ENCODE measurements around the gene SMCHD1. TPM values are rescaled to one million over a fixed set of nuclear protein-coding genes. Genes with fewer than 3 reads are reported as not detected.
A peak's percentile ranks its signal among the peaks of the same experiment; 100 is the strongest.
"Not testable (repeated sequence)": the region's sequence is repeated elsewhere in the genome, so short reads cannot be mapped to it uniquely, and the experiment has no call there.

The SMCHD1 gene
- total RNA-seq, 8 experiments from 2014 or later = 44.4 to 238 (median 61.6) TPM

DNA sequence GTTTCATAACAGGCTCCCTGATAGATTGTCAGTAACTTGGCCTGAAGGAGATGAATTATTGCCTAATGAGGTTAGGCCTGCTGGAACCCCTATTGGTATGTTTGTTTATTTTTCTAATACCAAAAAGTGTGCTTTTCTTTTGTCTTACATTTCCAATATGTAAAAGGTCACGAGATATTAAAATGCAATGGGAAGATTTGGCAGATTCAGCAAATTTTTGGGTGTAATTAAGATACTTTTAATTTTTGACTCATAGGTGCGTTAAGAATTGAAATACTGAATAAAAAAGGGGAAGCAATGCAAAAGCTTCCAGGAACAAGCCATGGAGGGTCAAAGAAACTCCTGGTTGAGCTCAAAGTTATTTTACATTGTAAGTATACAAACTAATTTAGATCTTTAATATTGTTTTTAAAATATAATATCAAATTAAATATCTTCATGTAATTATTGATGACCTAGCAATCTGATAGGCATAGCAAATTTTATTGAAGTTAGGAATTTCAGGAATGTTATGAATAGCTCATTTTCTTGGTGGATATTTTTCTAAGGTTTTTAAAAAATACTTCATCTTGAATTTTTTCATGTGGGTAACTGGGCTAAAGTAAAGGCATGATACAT lies 52.1 kb downstream of the SMCHD1 start:
- 38 to 100% (median 96%) methylated on average over 1 to 2 of the region's 2 CpGs for WGBS, 10 experiments
- in situ Hi-C loops (cut with MboI; ENCODE audit: low pct_unique_long_range_greater_than_20kb in 2 of 9, low sequenced_read_pairs in 9 of 9, unreplicated experiment in 9 of 9) = no loop called here
- Histone ChIP-seq H3K27ac (no peak overlapping the region), H3K4me1 (replicated peaks in 1 of 2) (no peaks in the 10 kb centered on the region), H3K4me3 (no peak overlapping the region)
- ATAC-seq (replicated peaks in 6 of 8) = no peak

DNA sequence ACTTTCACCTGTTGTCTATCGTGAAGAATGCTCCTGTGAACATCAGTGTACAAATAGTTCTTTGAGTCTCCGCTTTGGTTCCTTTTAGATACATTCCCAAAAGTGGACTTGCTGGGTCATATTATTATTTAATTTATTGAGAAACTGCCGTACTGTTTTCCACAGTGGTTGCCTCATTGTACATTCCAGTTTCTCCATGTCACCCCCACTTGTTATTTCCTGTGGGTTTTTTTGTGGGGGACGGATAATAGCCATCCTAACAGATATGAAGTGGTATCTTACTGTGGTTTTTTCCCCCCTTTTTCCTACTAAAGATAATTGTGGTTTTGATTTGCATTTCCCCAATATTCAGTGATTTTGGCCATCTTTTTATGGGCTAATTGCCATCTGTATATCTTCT lies 53.8 kb downstream of the SMCHD1 start:
- H3K4me1 ChIP-seq (replicated peaks in 1 of 2) = no peaks in the 10 kb centered on the region
- ATAC-seq (replicated peaks in 6 of 8) = no peak
- in situ Hi-C loops (cut with MboI; ENCODE audit: low pct_unique_long_range_greater_than_20kb in 2 of 9, low sequenced_read_pairs in 9 of 9, unreplicated experiment in 9 of 9) = no loop called here
- WGBS, 10 experiments = 47 to 95% (median 67%) methylated on average over 2 to 4 of the region's 4 CpGs; no CpG with 5 or more reads in 3 of the 10 experiments
- H3K4me3 ChIP-seq = no peak overlapping the region
- H3K27ac ChIP-seq = no peak overlapping the region

DNA sequence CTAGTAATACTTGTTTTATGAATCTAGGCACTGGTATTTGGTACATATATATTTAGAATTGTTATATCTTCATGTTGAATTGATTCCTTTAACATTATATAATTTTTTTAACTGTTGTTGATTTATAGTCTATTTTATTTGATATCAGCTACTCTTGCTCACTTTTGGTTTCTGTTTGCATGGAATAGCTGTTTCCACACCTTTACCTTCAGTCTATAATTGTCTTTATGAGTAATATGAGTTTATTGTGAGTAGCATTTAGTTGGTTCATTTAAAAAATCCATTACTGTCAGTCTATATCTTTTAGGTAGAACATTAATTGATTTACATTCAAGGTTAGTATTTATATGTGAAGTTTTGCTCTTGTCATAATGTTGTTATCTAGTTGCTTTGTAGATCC lies 58.6 kb downstream of the SMCHD1 start:
- in situ Hi-C loops (cut with MboI; ENCODE audit: low pct_unique_long_range_greater_than_20kb in 2 of 9, low sequenced_read_pairs in 9 of 9, unreplicated experiment in 9 of 9) = no loop called here
- ATAC-seq (replicated peaks in 6 of 8) = no peak
- H3K4me1 ChIP-seq (replicated peaks in 1 of 2) = no peaks in the 10 kb centered on the region
- no peak overlapping the region for H3K27ac ChIP-seq
- H3K4me3 ChIP-seq = no peak overlapping the region

DNA sequence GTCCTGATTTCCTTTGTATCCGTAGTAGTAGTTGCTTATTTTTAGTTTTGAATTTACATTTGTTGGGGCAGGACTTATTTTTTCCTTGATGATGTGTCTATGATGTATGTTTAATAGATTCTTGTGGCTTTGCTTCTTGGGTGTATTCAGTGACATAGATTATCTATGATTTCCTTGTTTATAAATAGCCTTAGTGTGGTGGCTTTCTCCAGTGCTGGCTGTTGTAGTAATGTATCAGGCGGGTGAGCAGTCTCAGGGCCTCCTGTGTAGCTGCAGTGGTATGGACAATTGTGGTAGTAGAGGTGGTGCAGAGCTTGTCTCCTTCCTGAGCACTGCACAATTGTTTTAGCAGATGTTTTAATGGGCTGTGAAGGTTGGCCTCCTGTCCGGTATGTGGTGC lies 60.5 kb downstream of the SMCHD1 start:
- Histone ChIP-seq H3K27ac (no peak overlapping the region), H3K4me1 (replicated peaks in 1 of 2) (no peaks in the 10 kb centered on the region), H3K4me3 (no peak overlapping the region)
- 89 to 100% (median 100%) methylated on average over 1 to 2 of the region's 3 CpGs for WGBS, 10 experiments
- peak in 1 of 8 experiments; percentile 6 for ATAC-seq (replicated peaks in 6 of 8)
- in situ Hi-C loops (cut with MboI; ENCODE audit: low pct_unique_long_range_greater_than_20kb in 2 of 9, low sequenced_read_pairs in 9 of 9, unreplicated experiment in 9 of 9) = no loop called here

DNA sequence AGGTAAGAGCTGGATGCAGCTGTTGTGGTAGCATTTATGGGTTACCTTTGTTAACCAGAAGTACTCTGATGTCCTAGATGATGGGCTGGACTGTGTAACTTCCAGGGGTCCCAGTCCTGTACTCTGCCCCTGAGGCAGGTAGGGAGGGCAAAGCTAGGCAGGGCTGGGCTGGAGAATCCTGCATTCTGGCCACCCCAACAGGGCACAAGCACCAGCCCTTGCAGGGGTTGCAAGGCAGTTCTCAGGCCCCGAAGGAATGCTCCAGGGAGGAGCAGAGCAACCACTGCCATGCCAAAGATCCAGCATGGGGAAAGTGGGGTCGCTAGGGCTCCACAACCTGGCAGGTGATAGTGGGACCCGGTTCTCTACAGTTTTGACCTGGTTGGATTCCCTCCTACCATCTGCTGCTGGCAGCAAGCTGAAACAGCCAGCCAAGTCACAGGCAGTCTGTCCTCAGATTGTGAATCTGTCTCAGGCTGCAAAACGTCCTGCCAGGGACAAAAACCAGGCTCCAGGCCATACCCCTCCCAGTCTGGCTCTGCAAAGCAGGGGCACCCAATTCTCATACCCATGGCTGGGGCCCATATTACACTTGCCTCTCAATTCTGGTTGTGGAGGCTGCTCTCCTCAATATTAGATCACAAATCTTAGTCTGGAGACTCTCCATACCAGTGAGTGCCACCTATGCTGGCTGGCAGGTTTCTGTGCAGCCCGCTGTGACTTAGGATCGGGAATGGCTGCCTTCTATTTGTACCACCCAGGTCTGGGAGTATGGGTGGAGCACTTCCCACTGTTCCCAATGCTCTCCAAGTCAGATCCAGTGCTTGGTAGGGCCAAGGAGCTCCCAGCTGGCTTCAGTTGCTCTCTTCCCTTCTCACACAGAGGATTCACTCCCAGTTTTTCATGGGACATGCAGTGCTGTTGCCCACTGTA lies 61.1 kb downstream of the SMCHD1 start:
- Histone ChIP-seq H3K27ac (no peak overlapping the region), H3K4me1 (replicated peaks in 1 of 2) (no peaks in the 10 kb centered on the region), H3K4me3 (no peak overlapping the region)
- WGBS, 10 experiments = 13 to 100% (median 100%) methylated on average over 1 to 3 of the region's 6 CpGs; no CpG with 5 or more reads in 3 of the 10 experiments
- ATAC-seq (replicated peaks in 6 of 8) = peak in 2 of 8 experiments; percentile 14 to 18
- in situ Hi-C loops (cut with MboI; ENCODE audit: low pct_unique_long_range_greater_than_20kb in 2 of 9, low sequenced_read_pairs in 9 of 9, unreplicated experiment in 9 of 9) = no loop called here

DNA sequence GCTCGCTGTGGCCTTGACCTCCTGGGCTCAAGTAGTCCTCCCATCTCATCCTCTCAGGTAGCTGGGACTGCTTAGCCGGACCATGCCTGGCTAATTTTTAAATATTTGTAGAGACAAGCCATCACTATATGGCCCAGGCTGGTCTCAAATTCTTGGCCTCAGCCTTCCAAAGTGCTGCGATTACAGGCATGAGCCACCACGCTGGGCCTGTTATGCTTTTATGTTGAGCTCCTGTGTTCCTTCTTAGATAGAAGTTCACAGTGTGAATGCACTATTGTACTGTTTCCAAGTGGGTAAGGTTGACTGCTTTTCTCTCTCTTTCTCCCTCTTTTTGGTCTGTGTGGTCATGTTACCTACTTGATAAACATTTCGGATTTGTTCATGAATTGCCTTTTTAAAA lies 61.9 kb downstream of the SMCHD1 start:
- in situ Hi-C loops (cut with MboI; ENCODE audit: low pct_unique_long_range_greater_than_20kb in 2 of 9, low sequenced_read_pairs in 9 of 9, unreplicated experiment in 9 of 9) = no loop called here
- Histone ChIP-seq H3K4me3 (no peak overlapping the region), H3K4me1 (replicated peaks in 1 of 2) (no peaks in the 10 kb centered on the region), H3K27ac (no peak overlapping the region)
- WGBS, 10 experiments = 86 to 100% (median 96%) methylated on average over 1 to 5 of the region's 5 CpGs
- ATAC-seq (replicated peaks in 6 of 8) = no peak

DNA sequence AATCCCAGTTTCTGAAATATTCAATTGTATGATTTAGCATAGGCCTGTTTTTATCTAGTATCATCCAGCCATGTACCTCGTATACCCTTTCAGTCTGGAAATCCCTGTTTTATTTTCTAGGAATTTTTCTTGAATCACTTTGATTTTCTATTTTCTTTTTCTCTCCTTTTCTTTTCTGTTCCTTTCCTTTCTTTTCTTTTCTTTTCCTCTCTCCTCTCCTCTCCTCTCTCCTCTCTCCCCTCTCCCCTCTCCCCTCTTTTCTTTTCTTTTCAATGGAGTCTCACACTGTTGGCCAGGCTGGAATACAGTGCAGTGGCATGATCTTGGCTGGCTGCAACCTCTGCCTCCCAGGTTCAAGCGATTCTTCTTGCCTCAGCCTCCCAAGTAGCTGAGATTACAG lies 63.5 kb downstream of the SMCHD1 start:
- Histone ChIP-seq H3K4me3 (no peak overlapping the region), H3K27ac (no peak overlapping the region), H3K4me1 (replicated peaks in 1 of 2) (no peaks in the 10 kb centered on the region)
- no peak for ATAC-seq (replicated peaks in 6 of 8)
- WGBS, 10 experiments = 86 to 100% (median 98%) methylated on average over 1 to 2 of the region's 2 CpGs
- in situ Hi-C loops (cut with MboI; ENCODE audit: low pct_unique_long_range_greater_than_20kb in 2 of 9, low sequenced_read_pairs in 9 of 9, unreplicated experiment in 9 of 9) = no loop called here

DNA sequence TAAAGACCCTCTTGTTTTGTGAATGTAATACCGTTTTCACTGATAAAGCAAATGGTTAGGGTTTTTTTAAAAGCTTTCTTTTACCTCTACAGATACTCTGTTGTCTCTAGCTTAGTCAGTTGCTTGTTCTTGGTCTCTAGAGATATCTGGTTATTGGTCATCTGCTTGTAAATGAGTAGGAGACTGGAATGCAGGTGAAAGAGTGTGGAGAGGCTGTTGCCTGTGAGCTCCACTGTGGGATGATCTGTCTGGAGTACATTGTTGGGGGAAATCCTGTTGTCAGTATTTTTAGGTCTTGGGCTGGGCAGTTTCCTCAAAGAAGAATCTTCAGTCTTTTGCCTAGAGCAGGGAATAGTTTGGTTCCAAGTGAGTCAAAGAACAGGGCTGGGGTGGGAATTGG lies 67.7 kb downstream of the SMCHD1 start:
- WGBS, 10 experiments = 78 to 100% (median 100%) methylated on average over 1 of the region's 1 CpG; no CpG with 5 or more reads in 1 of the 10 experiments
- Histone ChIP-seq H3K27ac (no peak overlapping the region), H3K4me1 (replicated peaks in 1 of 2) (no peaks in the 10 kb centered on the region), H3K4me3 (no peak overlapping the region)
- ATAC-seq (replicated peaks in 6 of 8) = no peak
- in situ Hi-C loops (cut with MboI; ENCODE audit: low pct_unique_long_range_greater_than_20kb in 2 of 9, low sequenced_read_pairs in 9 of 9, unreplicated experiment in 9 of 9) = no loop called here

DNA sequence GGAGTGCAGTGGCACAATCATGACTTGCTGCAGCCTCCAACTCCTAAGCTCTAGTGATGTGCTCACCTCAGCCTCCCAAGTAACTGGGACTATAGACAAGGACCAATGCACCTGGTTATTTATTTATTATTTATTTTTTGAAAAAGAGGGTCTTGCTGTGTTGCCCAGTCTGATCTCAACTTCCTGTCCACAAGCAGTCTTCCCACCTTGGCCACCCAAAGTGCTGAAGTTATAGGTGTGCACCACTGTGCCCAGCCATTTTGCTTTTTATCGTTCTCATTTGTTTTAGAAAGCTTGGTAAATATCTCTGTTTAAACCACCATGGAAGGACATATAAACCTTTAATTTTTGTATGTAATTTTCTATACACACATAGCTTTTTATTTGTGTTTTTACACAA lies 74.2 kb downstream of the SMCHD1 start:
- Histone ChIP-seq H3K27ac (no peak overlapping the region), H3K4me3 (no peak overlapping the region), H3K4me1 (replicated peaks in 1 of 2) (no peaks in the 10 kb centered on the region)
- in situ Hi-C loops (cut with MboI; ENCODE audit: low pct_unique_long_range_greater_than_20kb in 2 of 9, low sequenced_read_pairs in 9 of 9, unreplicated experiment in 9 of 9) = no loop called here
- 80 to 100% (median 100%) methylated on average over 1 of the region's 1 CpG; no CpG with 5 or more reads in 4 of the 10 experiments for WGBS, 10 experiments
- ATAC-seq (replicated peaks in 6 of 8) = no peak

DNA sequence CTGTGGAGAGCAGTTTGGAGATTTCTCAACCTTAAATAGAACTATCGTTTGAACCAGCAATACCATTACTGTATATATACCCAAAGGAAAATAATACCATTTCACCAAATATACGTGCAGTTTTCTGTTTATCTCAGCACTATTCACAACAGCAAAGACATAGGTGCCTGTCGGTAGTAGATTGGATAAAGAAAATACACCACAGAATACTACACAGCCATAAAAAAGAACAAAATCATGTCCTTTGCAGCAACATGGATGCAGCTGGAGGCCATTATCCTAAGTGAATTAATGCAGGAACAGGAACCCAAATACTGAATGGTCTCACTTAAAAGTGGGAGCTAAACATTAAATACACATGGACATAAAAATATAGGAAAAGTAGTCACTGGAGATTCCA lies 81.3 kb downstream of the SMCHD1 start:
- H3K4me3 ChIP-seq = no peak overlapping the region
- no peak for ATAC-seq (replicated peaks in 6 of 8)
- WGBS, 10 experiments = 61 to 100% (median 100%) methylated on average over 1 to 3 of the region's 3 CpGs; no CpG with 5 or more reads in 2 of the 10 experiments
- no peaks in the 10 kb centered on the region for H3K4me1 ChIP-seq (replicated peaks in 1 of 2)
- H3K27ac ChIP-seq = no peak overlapping the region
- in situ Hi-C loops (cut with MboI; ENCODE audit: low pct_unique_long_range_greater_than_20kb in 2 of 9, low sequenced_read_pairs in 9 of 9, unreplicated experiment in 9 of 9) = no loop called here

DNA sequence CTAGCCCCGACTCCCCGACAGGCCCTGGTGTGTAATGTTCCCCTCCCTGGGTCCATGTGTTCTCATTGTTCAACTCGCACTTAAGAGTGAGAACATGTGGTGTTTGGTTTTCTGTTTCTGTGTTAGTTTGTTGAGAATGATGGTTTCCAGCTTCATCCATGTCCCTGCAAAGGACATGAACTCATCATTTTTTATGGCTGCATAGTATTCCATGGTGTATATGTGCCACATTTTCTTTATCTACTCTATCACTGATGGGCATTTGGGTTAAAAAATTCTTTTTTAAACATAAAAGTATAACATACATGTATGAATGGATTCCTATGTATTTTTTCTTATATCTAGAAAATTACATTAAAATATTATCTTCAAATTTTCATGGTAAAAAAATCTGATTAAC lies 84.6 kb downstream of the SMCHD1 start:
- H3K4me1 ChIP-seq (replicated peaks in 1 of 2); H3K27ac ChIP-seq; H3K4me3 ChIP-seq; ATAC-seq (replicated peaks in 6 of 8); in situ Hi-C loops (cut with MboI; ENCODE audit: low pct_unique_long_range_greater_than_20kb in 2 of 9, low sequenced_read_pairs in 9 of 9, unreplicated experiment in 9 of 9): not testable (repeated sequence)
- WGBS, 10 experiments = 100% methylated on average over 1 of the region's 3 CpGs; no CpG with 5 or more reads in 8 of the 10 experiments

DNA sequence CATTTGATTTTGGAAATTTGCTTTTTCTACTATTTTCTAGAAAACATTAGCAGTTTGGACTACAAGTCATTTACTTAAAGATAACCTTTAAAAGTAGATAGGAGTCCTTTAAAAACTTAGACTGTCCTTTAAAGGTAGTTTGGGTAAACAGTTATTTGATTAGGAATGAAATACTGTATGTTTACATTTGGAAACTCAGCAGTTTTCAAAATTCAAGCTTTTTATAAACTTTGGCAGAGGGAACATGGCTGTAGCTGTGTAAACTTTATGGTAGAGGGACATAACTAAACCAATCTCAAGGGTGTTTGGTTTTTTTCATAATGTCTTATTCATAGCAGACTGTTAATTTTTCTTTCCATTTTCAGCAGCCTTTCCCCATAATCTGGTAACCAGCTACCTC lies 90.7 kb downstream of the SMCHD1 start:
- Histone ChIP-seq H3K4me3 (no peak overlapping the region), H3K4me1 (replicated peaks in 1 of 2) (no peaks in the 10 kb centered on the region), H3K27ac (no peak overlapping the region)
- in situ Hi-C loops (cut with MboI; ENCODE audit: low pct_unique_long_range_greater_than_20kb in 2 of 9, low sequenced_read_pairs in 9 of 9, unreplicated experiment in 9 of 9) = no loop called here
- ATAC-seq (replicated peaks in 6 of 8) = no peak

DNA sequence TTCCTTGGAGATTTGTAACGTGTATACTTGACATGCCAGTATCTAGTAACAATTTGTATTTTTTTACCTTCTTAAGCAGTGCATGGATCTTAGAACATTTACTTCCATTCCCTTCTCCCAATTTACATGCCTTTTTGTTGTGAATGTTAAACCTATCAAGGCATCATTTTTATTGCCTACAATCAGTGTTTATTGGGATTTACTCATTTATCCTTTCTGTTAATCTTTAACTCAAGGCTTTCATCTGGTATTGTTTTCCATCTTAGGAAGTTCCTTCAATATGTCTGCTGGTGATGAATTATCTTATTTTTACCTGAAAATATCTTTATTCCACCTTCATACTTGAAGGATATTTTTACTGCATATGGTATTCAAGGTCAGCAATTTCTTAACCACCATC lies 102.8 kb downstream of the SMCHD1 start:
- 20 to 100% (median 84%) methylated on average over 1 of the region's 1 CpG; no CpG with 5 or more reads in 2 of the 10 experiments for whole genome bisulfite sequencing, 10 experiments
- H3K4me3 ChIP-seq = no peak overlapping the region
- ATAC-seq (replicated peaks in 6 of 8) = no peak
- in situ Hi-C loops (cut with MboI; ENCODE audit: low pct_unique_long_range_greater_than_20kb in 2 of 9, low sequenced_read_pairs in 9 of 9, unreplicated experiment in 9 of 9) = no loop called here
- H3K27ac ChIP-seq = no peak overlapping the region
- no peaks in the 10 kb centered on the region for H3K4me1 ChIP-seq (replicated peaks in 1 of 2)

DNA sequence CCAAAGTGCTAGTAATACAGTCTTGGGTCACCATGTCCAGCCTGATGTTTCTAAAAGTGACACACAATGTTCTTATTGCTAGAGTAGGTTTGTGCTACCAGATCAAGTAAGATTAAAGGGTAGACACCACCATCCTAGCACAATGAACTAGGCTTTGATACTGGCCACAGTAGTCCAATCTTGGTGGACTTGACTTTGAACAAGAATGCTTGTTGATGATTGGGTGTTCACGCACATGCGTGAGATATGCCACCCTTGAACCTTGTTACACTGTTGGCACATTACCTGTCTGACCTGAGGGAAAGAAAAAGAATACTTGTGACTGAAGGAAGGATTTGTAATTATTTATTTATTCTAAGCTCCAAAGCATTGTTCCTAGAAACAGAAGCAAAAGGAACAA lies 119.1 kb downstream of the SMCHD1 start:
- no peak overlapping the region for H3K4me3 ChIP-seq
- ATAC-seq (replicated peaks in 6 of 8) = no peak
- no peak overlapping the region for H3K27ac ChIP-seq
- 100% methylated on average over 2 of the region's 2 CpGs; no CpG with 5 or more reads in 4 of the 10 experiments for WGBS, 10 experiments
- in situ Hi-C loops (cut with MboI; ENCODE audit: low pct_unique_long_range_greater_than_20kb in 2 of 9, low sequenced_read_pairs in 9 of 9, unreplicated experiment in 9 of 9) = no loop called here
- no peaks in the 10 kb centered on the region for H3K4me1 ChIP-seq (replicated peaks in 1 of 2)
